ENCODE results near the gene EPB41L4B.

- TF ChIP-seq CTCF (conservative IDR thresholded peaks at IDR 0.05; ENCODE audit: low read length) (no peak), EZH2phosphoT487 (IDR thresholded peaks at IDR 0.05; ENCODE audit: borderline replicate concordance) (no peak)
These were observed 22.0 kb upstream of the EPB41L4B start for GRCh38 chr9:109342878-109343277.
